A549 treated with AZD9567 at 1 μM for 4 hours (cell line): ENCODE results near the gene EEIG1. TPM values are rescaled to one million over a fixed set of nuclear protein-coding genes. Genes with fewer than 3 reads are reported as not detected.

Experiments
- total RNA-seq: library from RNA; stranded (reverse); fragments of 200-300 nt; extraction: Qiagen RNA extraction; gene quantifications from 5 replicates; pipeline ENCODE4 v1.2.3, GENCODE V29; 2022; ENCODE audit not compliant: insufficient read depth

EEIG1 gene
- 35.1 to 66.4 TPM (median 44.3 TPM) in 5 replicates for total RNA-seq

GRCh38 chr9:127980706-127981558 lies at the start of gene EEIG1:
EEIG1 (minus strand) TSS chr9:127980989; CDS start chr9:127980137, 852 bp downstream.

GRCh38 chr9:127937388-127938297 lies 43.1 kb downstream of the EEIG1 start, which contains the start of gene DPM2:
DPM2 (minus strand) TSS chr9:127937854; CDS start chr9:127937820, 34 bp downstream.

Other genes with a start within 250 kb of the EEIG1 start
- 13.6 to 18.7 TPM (median 16.3 TPM) in 5 replicates for gene TOR2A, start 245.7 kb downstream of the EEIG1 start, total RNA-seq
- 0.08 to 0.26 TPM (median 0.19 TPM) in 4 of 5 replicates, not detected in the other for gene SH2D3C, start 202.3 kb downstream of the EEIG1 start, total RNA-seq
- gene CDK9, start 195.0 kb downstream of the EEIG1 start, total RNA-seq, result 48.0 to 74.8 TPM (median 51.5 TPM) in 5 replicates
- gene FPGS, start 178.1 kb downstream of the EEIG1 start, total RNA-seq, result 43.6 to 54.9 TPM (median 49.8 TPM) in 5 replicates
- 0.09 to 0.24 TPM (median 0.14 TPM) in 4 of 5 replicates, not detected in the other for gene ENG, start 126.3 kb downstream of the EEIG1 start, total RNA-seq
- gene AK1, start 103.3 kb downstream of the EEIG1 start, total RNA-seq, result 41.8 to 82.0 TPM (median 73.1 TPM) in 5 replicates
- 19.5 to 29.9 TPM (median 22.3 TPM) in 5 replicates for gene ST6GALNAC6, start 81.4 kb downstream of the EEIG1 start, total RNA-seq
- 16.1 to 19.0 TPM (median 18.1 TPM) in 5 replicates for gene ST6GALNAC4, start 63.9 kb downstream of the EEIG1 start, total RNA-seq
- gene PIP5KL1, start 50.2 kb downstream of the EEIG1 start, total RNA-seq, result 1.1 to 7.0 TPM (median 2.2 TPM) in 5 replicates
- gene DPM2, start 43.1 kb downstream of the EEIG1 start, total RNA-seq, result 38.0 to 48.2 TPM (median 43.1 TPM) in 5 replicates
- 2.6 to 6.8 TPM (median 6.1 TPM) in 5 replicates for gene NAIF1, start 86.3 kb upstream of the EEIG1 start, total RNA-seq
- gene SLC25A25, start 87.2 kb upstream of the EEIG1 start, total RNA-seq, result 5.6 to 9.4 TPM (median 8.3 TPM) in 5 replicates
- gene PTGES2, start 146.7 kb upstream of the EEIG1 start, total RNA-seq, result 75.3 to 103 TPM (median 98.9 TPM) in 5 replicates
- 2.9 to 6.8 TPM (median 3.9 TPM) in 5 replicates for gene LCN2, start 168.5 kb upstream of the EEIG1 start, total RNA-seq
- gene BBLN, start 179.3 kb upstream of the EEIG1 start, total RNA-seq, result 47.1 to 75.1 TPM (median 62.3 TPM) in 5 replicates
- 67.2 to 92.6 TPM (median 81.2 TPM) in 5 replicates for gene CIZ1, start 210.6 kb upstream of the EEIG1 start, total RNA-seq
- 80.2 to 85.7 TPM (median 83.0 TPM) in 5 replicates for gene DNM1, start 222.4 kb upstream of the EEIG1 start, total RNA-seq